Left lung (tissue), 10 donors: ENCODE measurements around the gene RASD1. TPM values are rescaled to one million over a fixed set of nuclear protein-coding genes. Genes with fewer than 3 reads are reported as not detected.

Source experiments
- ATAC-seq: fragments of 200-7000 bp; cut with Tn5 transposase; one replicate; pipeline ENCODE4 v1.9.1; 2020; ENCODE audit warnings: moderate library complexity
- DNase-seq, 4 donors: peaks; one replicate each; pipeline ENCODE4 v3.0.0-alpha.2; 2013 to 2020
- H3K27ac ChIP-seq, 2 donors: fragments of 200-600 bp; sonication (generic) in 1 of 2; one replicate each; pipeline versions ENCODE4 v1.5.0 to v1.8.0; 2020 to 2021
- H3K27me3 ChIP-seq, 2 donors: fragments of 200-600 bp; sonication (generic) in 1 of 2; one replicate each; pipeline versions ENCODE4 v1.5.0 to v1.8.0; 2020 to 2021
- H3K36me3 ChIP-seq, 2 donors: fragments of 200-600 bp; sonication (generic) in 1 of 2; one replicate each; pipeline versions ENCODE4 v1.5.0 to v1.8.0; 2020 to 2021
- H3K4me1 ChIP-seq, 2 donors: fragments of 200-600 bp; one replicate each; pipeline ENCODE4 v1.8.0; 2021
- H3K4me3 ChIP-seq, 2 donors: fragments of 200-600 bp; sonication (generic) in 1 of 2; one replicate each; pipeline versions ENCODE4 v1.5.0 to v1.8.0; 2020 to 2021; ENCODE audit warnings: mild to moderate bottlenecking in 1 of 2
- H3K9me3 ChIP-seq, 2 donors: fragments of 200-600 bp; sonication (generic) in 1 of 2; one replicate each; pipeline versions ENCODE4 v1.5.0 to v1.8.0; 2020 to 2021
- CTCF ChIP-seq, 2 donors: fragments of 200-600 bp; sonication (generic) in 1 of 2; IDR thresholded peaks; one replicate each; pipeline versions ENCODE4 v1.5.0 to v1.8.0; 2021; ENCODE audit warnings: antibody characterized with exemption in 2 of 2
- intact Hi-C, 2 donors: fragments of 100-400 bp; cut with DNase I; formaldehyde crosslinking; loops; one replicate each; pipeline versions ENCODE4 v1.11.2 to v1.14.2; 2022
- polyA plus RNA-seq, 6 donors: library from polyadenylated mRNA; unstranded; fragments of 120-200 nt; gene quantifications; one replicate each; pipeline ENCODE4 v1.2.1, GENCODE V29; 2013; ENCODE audit not compliant: insufficient read length in 6 of 6
- total RNA-seq, 2 donors: library from RNA; stranded (reverse); fragmentation: NEBNext Ultra II Directional; extraction: Animal tissue kit (Norgen Biotek cat#: 25700); gene quantifications; one replicate each; pipeline ENCODE4 v1.2.1, GENCODE V29; 2021
- donor health status: DM: no; HTN: yes; CAD: no.
- donor health status: DM: no; HTN: no; CAD: no.

RASD1 gene
- total and polyA plus RNA-seq, 8 donors, result 1.4 to 14.2 (median 2.7) TPM

- Histone ChIP-seq H3K27me3 (peaks cover 0 to 10% of the 10 kb centered on the region in 2 donors), H3K27ac (no peak overlapping the region), H3K9me3 (no peaks in the 10 kb centered on the region), H3K4me3 (no peak overlapping the region), H3K4me1 (no peaks in the 10 kb centered on the region), H3K36me3 (no peaks in the 10 kb centered on the region)
- no peak for DNase-seq
- ATAC-seq, result no peak
- TF ChIP-seq CTCF (IDR thresholded peaks at IDR 0.05), result no peak
- intact Hi-C loops, result no loop called here
These were observed 32.4 kb downstream of the RASD1 start for GRCh38 chr17:17463821-17464220.

GRCh38 chr17:17462048-17462824, 34.0 kb downstream of the RASD1 start:
- no peak for TF ChIP-seq CTCF (IDR thresholded peaks at IDR 0.05)
- intact Hi-C loops, result no loop called here
- ATAC-seq (no peak), DNase-seq (no peak)
- Histone ChIP-seq H3K9me3 (no peaks in the 10 kb centered on the region), H3K27ac (no peak overlapping the region), H3K36me3 (no peaks in the 10 kb centered on the region), H3K4me3 (no peak overlapping the region), H3K4me1 (no peaks in the 10 kb centered on the region), H3K27me3 (peaks cover 0 to 10% of the 10 kb centered on the region in 2 donors)

GRCh38 chr17:17460038-17460437, 36.2 kb downstream of the RASD1 start:
- no peak for TF ChIP-seq CTCF (IDR thresholded peaks at IDR 0.05)
- Histone ChIP-seq H3K4me3 (no peak overlapping the region), H3K4me1 (no peaks in the 10 kb centered on the region), H3K27me3 (peaks cover 0 to 5% of the 10 kb centered on the region in 2 donors), H3K36me3 (no peaks in the 10 kb centered on the region), H3K27ac (no peak overlapping the region), H3K9me3 (no peaks in the 10 kb centered on the region)
- intact Hi-C loops, result no loop called here
- ATAC-seq, result no peak
- no peak for DNase-seq

GRCh38 chr17:17457680-17458079, 38.5 kb downstream of the RASD1 start:
- Histone ChIP-seq H3K27me3 (peaks cover 0 to 7% of the 10 kb centered on the region in 2 donors), H3K4me3 (no peak overlapping the region), H3K4me1 (no peaks in the 10 kb centered on the region), H3K27ac (no peak overlapping the region), H3K9me3 (no peaks in the 10 kb centered on the region), H3K36me3 (no peaks in the 10 kb centered on the region)
- intact Hi-C loops, result no loop called here
- no peak for DNase-seq
- ATAC-seq, result no peak
- TF ChIP-seq CTCF (IDR thresholded peaks at IDR 0.05), result no peak

- Histone ChIP-seq H3K27me3 (peaks cover 0 to 7% of the 10 kb centered on the region in 2 donors), H3K4me1 (no peaks in the 10 kb centered on the region), H3K36me3 (no peaks in the 10 kb centered on the region), H3K27ac (no peak overlapping the region), H3K9me3 (no peaks in the 10 kb centered on the region), H3K4me3 (no peak overlapping the region)
- DNase-seq, result no peak
- TF ChIP-seq CTCF (IDR thresholded peaks at IDR 0.05), result no peak
- intact Hi-C loops, result no loop called here
- no peak for ATAC-seq
These were observed 39.9 kb downstream of the RASD1 start for GRCh38 chr17:17456251-17456650.
